Sciatic nerve (tissue), 2 donors: ENCODE measurements around the gene MTUS2. TPM values are rescaled to one million over a fixed set of nuclear protein-coding genes. Genes with fewer than 3 reads are reported as not detected.

ENCODE experiments used
- ATAC-seq: fragments of 200-7000 bp; cut with Tn5 transposase; one replicate; pipeline ENCODE4 v1.9.1; 2020; ENCODE audit warnings: mild to moderate bottlenecking, moderate library complexity
- DNase-seq: peaks from one replicate; pipeline ENCODE4 v3.0.0-alpha.2; 2020; ENCODE audit warnings: low spot score
- intact Hi-C: fragments of 100-400 bp; cut with DNase I; formaldehyde crosslinking; loops from one replicate; pipeline ENCODE4 v1.14.2; 2022
- total RNA-seq: library from RNA; stranded (reverse); fragmentation: NEBNext Ultra II Directional; extraction: Animal tissue kit (Norgen Biotek cat#: 25700); gene quantifications from one replicate; pipeline ENCODE4 v1.2.1, GENCODE V29; 2021
- donor health status: DM: no; HTN: no; CAD: no.
- donor health status: DM: no; HTN: no; CAD: no.

Gene MTUS2
- total RNA-seq, 1 donor from 2014 or later = not detected

GRCh38 chr13:29081697-29082440, 261.7 kb downstream of the MTUS2 start:
- intact Hi-C loops = no loop called here
- DNase-seq (no peak), ATAC-seq (no peak)

DNA sequence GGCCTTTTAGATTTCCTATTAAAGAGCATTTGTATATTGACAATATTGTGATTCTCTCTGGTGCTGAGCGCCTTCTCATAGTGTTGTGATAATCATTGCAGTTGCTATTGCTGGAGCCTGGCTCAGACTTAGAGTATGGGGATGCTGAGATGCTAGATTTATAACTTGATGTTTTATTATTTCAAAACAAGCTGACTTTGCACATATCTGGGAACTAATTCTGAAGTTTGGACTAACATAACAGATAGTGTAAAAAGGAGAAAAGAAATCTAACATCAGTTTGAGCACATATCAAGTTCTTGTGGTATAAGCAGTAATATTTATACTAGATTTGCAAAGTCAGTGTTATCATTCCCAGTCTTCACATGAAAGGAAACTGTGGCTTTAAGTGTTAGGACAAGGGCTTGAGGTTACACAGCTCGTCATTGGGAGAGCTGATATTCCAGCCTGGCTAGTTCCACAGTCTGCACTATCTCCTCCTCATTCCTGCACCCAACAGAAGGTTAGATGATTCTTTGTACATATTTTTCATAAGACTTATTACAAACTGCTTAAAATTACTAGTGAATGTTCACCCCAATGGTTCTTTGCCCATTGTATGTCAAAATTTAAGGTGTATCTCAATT, 279.8 kb downstream of the MTUS2 start:
- ATAC-seq (no peak), DNase-seq (no peak)
- intact Hi-C loops = no loop called here

DNA sequence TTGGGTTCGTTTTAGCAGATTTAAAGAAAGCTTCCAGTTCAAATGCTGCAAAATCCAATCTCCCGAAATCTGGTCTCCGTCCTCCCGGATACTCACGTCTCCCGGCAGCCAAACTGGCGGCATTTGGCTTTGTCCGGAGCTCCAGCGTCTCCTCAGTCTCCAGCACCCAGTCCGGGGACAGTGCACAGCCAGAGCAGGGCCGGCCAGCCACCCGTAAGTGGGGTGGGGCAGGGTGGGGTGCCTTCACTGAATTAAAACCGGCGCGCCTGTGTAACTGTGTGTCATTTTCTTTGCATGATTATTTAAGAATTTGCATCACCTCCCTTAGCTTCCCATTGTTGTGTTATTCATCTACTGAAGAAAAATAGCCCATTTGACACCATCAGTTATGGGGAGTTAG, 280.6 kb downstream of the MTUS2 start:
- ATAC-seq (no peak), DNase-seq (no peak)
- intact Hi-C loops = no loop called here

DNA sequence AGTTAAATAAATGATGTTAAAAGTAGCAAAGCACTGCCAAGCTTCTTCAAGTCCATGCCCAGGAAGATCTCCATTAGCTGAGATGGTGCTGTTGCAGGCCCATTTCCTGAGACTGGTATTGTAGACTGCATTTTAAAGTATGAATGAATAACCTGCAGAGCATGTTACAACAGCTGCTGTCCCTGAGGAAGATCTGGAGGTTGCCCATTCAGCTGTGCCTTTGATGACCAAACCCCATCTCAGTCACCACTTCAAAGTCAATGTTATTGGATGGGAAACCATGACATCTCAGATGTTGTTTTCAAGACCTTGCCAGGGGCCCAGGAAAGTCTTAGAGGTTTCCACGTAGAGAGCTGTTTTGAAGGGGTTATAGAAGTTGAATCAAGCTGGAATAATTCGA, 281.3 kb downstream of the MTUS2 start:
- ATAC-seq (no peak), DNase-seq (no peak)
- intact Hi-C loops = no loop called here

DNA sequence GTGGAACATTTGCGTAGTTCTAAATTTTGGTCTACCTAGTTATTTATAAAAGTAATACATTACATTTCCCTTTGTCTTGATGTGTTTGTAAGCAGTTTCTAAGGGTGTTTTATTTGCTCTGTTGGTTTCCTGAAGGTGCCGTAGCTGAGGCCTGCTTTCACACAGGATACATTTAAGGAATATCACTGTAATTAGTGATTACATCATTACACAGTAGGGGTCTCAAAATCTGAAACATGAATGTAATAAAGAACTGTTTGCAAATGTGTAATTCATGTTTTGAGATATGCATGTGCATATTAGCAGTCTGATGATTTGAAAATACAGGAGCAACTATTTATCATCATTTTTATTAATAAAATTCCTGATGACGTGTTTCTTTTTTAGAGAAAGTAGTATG, 281.8 kb downstream of the MTUS2 start:
- ATAC-seq = no peak
- no peak for DNase-seq
- intact Hi-C loops = no loop called here

DNA sequence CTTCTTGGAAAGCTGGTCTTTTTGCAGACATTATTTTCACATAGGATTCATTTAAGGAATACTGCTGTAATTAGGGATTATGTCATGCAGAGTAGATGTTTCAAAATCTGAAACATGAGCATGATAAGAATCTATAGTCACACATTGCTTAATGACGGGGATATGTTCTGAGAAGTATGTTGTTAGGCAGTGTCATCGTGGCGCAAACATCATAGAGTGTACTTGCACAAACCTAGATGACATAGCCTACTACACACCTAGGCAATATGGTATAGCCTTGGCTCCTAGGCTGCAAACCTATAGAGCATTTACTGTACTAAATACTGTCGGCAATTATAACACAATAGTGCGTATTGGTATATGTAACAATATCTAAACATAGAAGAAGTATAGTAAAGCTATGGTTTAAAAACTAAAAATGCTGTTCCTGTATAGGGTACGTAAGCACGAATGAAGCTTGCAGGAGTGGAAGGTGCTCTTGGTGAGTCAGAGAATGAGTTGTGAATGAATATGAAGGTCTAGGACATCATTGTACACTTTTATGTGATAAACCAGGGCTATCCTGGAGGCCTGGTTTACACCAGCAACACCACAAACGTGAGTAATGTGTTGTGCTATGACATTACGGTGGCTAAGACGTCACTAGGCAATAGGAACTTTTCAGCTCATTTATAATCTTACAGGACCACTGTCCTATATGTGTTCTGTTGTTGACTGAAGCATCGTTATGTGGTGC, 283.1 kb downstream of the MTUS2 start:
- ATAC-seq = no peak
- intact Hi-C loops = no loop called here
- DNase-seq = no peak

DNA sequence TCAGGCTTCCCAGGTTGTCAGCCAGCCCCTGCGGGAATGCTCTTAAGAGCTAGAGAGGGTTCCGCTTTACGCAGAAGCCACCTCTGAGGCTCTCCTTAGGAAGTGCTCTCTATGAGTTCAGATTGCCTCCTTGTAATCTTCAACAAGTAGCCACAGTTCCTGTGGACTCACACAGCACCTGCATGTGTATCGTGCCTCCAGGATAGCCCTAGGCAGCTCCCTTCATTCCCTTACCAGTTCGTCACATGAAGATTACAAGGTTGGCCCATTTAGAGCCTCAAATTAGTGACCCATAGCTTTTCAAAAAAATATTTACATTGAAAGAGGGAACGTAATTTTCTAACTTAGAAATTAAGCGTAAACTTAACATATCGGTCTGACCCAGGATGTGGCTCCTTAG, 284.3 kb downstream of the MTUS2 start:
- intact Hi-C loops = no loop called here
- DNase-seq = no peak
- ATAC-seq = no peak

GRCh38 chr13:29105779-29106178, 285.6 kb downstream of the MTUS2 start:
- intact Hi-C loops = no loop called here
- no peak for DNase-seq
- no peak for ATAC-seq

DNA sequence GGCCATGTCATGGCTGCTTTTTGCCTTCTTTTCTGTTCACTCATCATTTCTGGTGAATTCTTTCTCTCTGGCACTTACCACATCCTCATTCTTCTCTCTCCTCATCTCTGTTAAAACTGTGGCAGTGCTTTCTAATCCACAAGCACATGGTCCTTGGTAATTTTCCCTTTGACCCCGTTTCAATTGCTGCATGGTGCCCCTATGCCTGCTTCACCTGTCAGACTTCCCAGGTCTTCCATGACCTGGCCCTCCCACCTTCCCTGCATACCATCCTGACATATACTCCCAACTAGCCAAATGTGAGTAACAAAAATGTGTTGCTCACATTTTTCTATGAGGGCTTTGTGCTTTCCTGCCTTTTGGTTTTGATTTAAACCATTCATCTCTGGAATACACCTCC, 286.5 kb downstream of the MTUS2 start:
- intact Hi-C loops = no loop called here
- no peak for DNase-seq
- no peak for ATAC-seq

- intact Hi-C loops = no loop called here
- ATAC-seq = no peak
- DNase-seq = no peak
Measured at GRCh38 chr13:29108068-29108786, 288.1 kb downstream of the MTUS2 start.

- ATAC-seq (no peak), DNase-seq (no peak)
- intact Hi-C loops = no loop called here
Measured at GRCh38 chr13:29109987-29110386, 289.8 kb downstream of the MTUS2 start.

GRCh38 chr13:29111446-29111845, 291.3 kb downstream of the MTUS2 start:
- ATAC-seq = no peak
- DNase-seq = no peak
- intact Hi-C loops = no loop called here

DNA sequence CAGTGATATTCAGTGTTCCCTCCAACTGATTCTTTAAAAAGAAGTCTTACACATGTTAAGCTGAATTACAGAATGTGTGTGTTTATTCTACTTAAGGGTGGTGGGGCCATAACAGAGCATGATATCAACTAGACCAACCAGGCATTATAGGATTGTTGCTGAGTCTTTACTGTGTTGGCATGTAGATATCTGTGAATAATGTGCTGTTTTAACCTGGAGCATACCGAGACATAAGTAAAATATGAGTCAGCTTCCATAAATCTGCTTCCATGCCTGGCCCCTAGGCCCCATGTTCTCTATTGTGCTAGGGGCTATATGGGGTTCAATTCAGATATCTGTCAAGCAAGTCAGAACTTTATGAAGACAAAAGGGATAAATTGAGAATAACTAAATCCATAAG, 295.7 kb downstream of the MTUS2 start:
- intact Hi-C loops = no loop called here
- DNase-seq (no peak), ATAC-seq (no peak)

- intact Hi-C loops = no loop called here
- ATAC-seq (no peak), DNase-seq (no peak)
Measured at GRCh38 chr13:29117663-29118062, 297.5 kb downstream of the MTUS2 start.

- DNase-seq = no peak
- intact Hi-C loops = no loop called here
- no peak for ATAC-seq
Measured at GRCh38 chr13:29118471-29118870, 298.3 kb downstream of the MTUS2 start.

GRCh38 chr13:29125191-29125933, 305.2 kb downstream of the MTUS2 start:
- no peak for DNase-seq
- intact Hi-C loops = no loop called here
- no peak for ATAC-seq

DNA sequence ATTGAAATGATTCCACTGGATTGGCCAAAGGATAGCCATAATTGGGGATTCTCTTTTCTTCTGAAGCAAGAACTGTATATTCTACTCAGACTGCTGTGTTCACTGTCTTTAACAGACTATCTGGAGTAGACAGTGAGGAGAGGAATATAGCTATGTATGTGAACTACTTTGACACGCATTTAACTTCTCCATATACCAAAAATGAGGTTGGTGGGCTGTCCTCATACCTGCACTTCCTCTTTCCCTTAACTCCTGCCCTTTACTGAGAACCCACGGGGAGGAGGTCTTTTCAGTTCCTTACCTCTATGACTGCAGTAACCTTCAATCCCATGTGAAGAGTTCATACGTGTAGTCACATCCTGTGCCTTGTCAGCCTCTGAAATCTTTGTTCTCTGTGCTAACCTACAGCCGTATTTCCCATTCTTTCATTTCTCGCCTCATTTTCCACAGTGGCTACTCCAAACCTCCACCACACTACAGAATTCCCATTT, 305.8 kb downstream of the MTUS2 start:
- DNase-seq (no peak), ATAC-seq (no peak)
- intact Hi-C loops = no loop called here

GRCh38 chr13:29129616-29130015, 309.5 kb downstream of the MTUS2 start:
- no peak for DNase-seq
- no peak for ATAC-seq
- intact Hi-C loops = no loop called here

DNA sequence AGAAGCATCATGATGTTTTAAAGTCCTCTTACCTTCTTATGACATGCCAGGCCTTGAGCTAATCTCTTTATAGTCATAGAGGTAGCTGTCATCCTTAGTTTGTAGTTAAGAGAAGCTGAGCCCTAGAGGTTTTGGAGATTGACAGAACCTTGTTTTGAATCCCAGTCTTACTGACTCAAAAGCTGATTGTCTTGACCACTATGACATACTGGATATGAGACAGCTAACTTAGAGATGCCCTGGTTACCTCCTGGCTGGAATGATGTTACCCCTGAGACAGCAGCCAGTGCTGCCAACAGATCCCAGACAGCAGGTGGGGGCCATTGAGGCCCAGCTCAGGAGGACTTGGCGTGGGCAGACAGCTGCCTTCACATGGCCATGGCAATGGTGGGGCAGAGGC, 311.0 kb downstream of the MTUS2 start:
- DNase-seq = no peak
- no peak for ATAC-seq
- intact Hi-C loops = no loop called here
